ENCODE measurements around the gene WIZ.
"Not testable (repeated sequence)": the region's sequence is repeated elsewhere in the genome, so short reads cannot be mapped to it uniquely, and the experiment has no call there.

The WIZ gene

DNA sequence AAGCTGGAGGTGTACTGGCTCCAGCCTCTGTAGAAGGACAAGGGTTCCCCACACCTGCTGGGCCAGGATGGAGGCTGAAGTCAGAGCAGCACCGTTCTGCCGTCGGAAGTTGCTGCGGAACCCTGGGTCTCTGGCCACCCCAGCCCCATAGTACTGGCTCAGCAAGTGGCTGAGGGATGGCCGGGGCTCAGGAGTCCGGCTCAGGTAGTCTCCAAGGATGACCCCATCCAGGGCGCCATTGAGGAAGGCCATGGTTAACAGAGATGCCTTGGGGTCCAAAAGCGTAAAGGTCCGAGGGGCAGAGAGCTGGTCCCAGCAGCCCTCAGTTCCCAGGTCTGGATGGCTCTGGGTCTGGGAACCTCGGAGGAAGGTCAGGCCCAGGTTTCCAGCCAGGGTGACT lies 25.9 kb upstream of the WIZ start:
- Histone ChIP-seq H3K27me3 (replicated peaks) (no peaks in the 10 kb centered on the region), H3K36me3 (replicated peaks) (no peaks in the 10 kb centered on the region), H3K4me3 (ENCODE audit: low read depth, low read length) (no peak overlapping the region), H3K27ac (no peak overlapping the region)
- in situ Hi-C loops (cut with HindIII; ENCODE audit: low pct_ligation_motif_present, low sequenced_read_pairs): no loop called here
- TF ChIP-seq, protein P1, sequence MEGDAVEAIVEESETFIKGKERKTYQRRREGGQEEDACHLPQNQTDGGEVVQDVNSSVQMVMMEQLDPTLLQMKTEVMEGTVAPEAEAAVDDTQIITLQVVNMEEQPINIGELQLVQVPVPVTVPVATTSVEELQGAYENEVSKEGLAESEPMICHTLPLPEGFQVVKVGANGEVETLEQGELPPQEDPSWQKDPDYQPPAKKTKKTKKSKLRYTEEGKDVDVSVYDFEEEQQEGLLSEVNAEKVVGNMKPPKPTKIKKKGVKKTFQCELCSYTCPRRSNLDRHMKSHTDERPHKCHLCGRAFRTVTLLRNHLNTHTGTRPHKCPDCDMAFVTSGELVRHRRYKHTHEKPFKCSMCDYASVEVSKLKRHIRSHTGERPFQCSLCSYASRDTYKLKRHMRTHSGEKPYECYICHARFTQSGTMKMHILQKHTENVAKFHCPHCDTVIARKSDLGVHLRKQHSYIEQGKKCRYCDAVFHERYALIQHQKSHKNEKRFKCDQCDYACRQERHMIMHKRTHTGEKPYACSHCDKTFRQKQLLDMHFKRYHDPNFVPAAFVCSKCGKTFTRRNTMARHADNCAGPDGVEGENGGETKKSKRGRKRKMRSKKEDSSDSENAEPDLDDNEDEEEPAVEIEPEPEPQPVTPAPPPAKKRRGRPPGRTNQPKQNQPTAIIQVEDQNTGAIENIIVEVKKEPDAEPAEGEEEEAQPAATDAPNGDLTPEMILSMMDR (IDR thresholded peaks at IDR 0.05; ENCODE audit: low read depth, low read length, missing control alignments): no peak
- DNase-seq: no peak

DNA sequence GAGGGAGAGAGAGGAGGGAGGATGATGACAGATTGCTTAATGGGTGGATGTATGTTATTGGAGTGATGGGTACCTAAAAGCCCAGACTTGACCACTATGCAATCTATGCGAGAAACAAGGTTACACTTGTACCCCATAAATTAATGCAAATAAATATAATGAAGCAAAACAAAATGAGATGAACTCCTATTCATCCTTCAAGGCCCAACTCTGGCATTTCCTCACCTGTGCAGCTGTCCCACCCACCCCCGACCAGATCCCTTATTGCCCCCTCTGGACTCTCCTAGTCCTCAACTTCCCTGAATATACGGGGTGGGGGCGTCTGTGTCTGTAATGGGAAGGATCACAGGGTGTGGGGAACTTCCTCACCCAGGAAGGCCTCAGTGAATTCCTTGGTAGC lies 25.4 kb upstream of the WIZ start:
- in situ Hi-C loops (cut with HindIII; ENCODE audit: low pct_ligation_motif_present, low sequenced_read_pairs): no loop called here
- H3K27ac ChIP-seq: no peak overlapping the region

DNA sequence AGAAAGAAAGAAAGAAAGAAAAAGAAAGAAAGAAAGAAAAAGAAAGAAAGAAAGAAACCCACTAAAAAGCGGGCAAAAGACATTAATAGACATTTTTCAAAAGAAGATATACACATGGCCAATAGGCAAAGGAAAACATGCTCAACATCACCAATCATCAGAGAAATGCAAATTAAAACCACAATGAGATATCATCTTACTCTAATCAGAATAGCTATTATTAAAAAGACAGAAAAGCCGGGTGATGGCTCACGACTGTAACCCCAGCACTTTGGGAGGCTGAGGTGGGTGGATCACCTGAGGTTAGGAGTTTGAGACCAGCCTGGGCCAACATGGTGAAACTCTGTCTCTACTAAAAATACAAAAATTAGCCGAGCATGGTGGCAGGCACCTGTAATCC lies 24.1 kb upstream of the WIZ start:
- DNase-seq; in situ Hi-C loops (cut with HindIII; ENCODE audit: low pct_ligation_motif_present, low sequenced_read_pairs); H3K4me3 ChIP-seq (ENCODE audit: low read depth, low read length); H3K36me3 ChIP-seq (replicated peaks); H3K27me3 ChIP-seq (replicated peaks); H3K27ac ChIP-seq: not testable (repeated sequence)

More for the DNA sequence above, 25.4 kb upstream of the WIZ start:
- H3K27me3 ChIP-seq (replicated peaks): no peaks in the 10 kb centered on the region
- TF ChIP-seq, protein P1 (IDR thresholded peaks at IDR 0.05; ENCODE audit: low read depth, low read length, missing control alignments): no peak
- no peak overlapping the region for H3K4me3 ChIP-seq (ENCODE audit: low read depth, low read length)
- DNase-seq: no peak
- H3K36me3 ChIP-seq (replicated peaks): no peaks in the 10 kb centered on the region

DNA sequence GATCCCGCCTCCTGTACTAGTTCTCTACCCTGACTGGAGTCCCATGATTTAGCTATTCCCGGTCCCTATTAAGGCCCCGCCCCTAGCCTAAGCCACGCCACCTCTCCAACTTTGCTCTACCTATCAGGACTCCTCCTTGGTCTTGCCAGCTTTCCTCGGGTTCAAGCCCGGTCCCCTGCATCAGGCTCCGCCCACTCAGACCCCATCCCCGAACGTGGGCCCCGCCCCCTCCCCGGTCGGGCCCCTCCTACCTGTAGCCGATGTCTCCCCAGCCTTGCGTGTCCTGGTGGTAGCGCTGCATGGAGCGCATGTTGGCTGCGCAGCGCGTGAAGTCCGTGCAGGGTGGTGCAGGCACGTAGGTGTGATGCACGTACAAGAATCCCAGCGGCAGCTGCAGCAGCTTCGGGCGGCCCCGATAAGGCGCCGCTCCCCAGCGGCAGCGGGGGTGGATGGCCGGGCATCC lies 21.9 kb upstream of the WIZ start:
- peaks cover 9% of the 10 kb centered on the region for H3K27me3 ChIP-seq (replicated peaks)
- DNase-seq: no peak
- no peak overlapping the region for H3K4me3 ChIP-seq (ENCODE audit: low read depth, low read length)
- H3K36me3 ChIP-seq (replicated peaks): no peaks in the 10 kb centered on the region
- in situ Hi-C loops (cut with HindIII; ENCODE audit: low pct_ligation_motif_present, low sequenced_read_pairs): no loop called here
- H3K27ac ChIP-seq: no peak overlapping the region
- TF ChIP-seq, protein P1 (IDR thresholded peaks at IDR 0.05; ENCODE audit: low read depth, low read length, missing control alignments): no peak

DNA sequence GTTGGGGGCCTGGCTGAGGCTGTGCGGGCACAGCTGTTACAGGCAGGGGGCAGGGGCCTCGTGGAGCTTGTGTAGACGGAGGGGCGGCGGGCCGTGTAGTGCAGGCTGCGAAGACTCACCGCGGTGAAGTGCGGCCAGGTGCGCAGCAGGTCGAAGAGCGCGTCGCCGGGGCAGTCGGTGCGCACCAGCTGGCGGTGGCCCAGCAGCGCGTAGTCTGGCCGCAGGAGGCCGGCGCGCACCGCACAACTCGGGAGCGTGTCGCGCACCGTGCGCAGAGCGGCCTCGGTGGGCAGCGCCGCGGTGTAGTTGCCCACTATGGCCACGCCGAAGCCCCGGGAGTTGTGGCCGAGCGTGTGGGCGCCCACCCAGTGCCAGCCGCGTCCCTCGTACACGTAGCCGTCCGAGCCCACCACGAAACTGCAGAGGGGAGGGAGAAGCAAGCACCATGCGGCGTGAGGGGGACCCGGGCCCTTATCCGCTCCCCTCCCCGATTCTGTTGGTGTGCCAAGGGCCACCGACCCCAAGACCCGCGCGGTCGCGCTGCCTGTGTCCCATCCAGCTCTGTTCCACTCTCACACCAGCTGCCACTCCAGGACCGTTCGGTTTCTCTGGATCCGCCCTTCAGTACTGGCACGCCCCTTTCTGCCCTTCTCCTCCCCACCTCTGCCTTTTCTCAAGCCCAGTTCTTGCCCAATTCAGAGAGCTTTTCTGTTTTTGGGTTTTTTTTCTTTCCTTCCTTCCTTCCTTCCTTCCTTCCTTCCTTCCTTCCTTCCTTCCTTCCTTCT lies 19.9 kb upstream of the WIZ start:
- DNase-seq: no peak
- Histone ChIP-seq H3K27me3 (replicated peaks) (peaks cover 9% of the 10 kb centered on the region), H3K4me3 (ENCODE audit: low read depth, low read length) (peak overlapping the region; percentile 22), H3K36me3 (replicated peaks) (no peaks in the 10 kb centered on the region), H3K27ac (no peak overlapping the region)
- TF ChIP-seq, protein P1 (IDR thresholded peaks at IDR 0.05; ENCODE audit: low read depth, low read length, missing control alignments): no peak
- in situ Hi-C loops (cut with HindIII; ENCODE audit: low pct_ligation_motif_present, low sequenced_read_pairs): no loop called here

DNA sequence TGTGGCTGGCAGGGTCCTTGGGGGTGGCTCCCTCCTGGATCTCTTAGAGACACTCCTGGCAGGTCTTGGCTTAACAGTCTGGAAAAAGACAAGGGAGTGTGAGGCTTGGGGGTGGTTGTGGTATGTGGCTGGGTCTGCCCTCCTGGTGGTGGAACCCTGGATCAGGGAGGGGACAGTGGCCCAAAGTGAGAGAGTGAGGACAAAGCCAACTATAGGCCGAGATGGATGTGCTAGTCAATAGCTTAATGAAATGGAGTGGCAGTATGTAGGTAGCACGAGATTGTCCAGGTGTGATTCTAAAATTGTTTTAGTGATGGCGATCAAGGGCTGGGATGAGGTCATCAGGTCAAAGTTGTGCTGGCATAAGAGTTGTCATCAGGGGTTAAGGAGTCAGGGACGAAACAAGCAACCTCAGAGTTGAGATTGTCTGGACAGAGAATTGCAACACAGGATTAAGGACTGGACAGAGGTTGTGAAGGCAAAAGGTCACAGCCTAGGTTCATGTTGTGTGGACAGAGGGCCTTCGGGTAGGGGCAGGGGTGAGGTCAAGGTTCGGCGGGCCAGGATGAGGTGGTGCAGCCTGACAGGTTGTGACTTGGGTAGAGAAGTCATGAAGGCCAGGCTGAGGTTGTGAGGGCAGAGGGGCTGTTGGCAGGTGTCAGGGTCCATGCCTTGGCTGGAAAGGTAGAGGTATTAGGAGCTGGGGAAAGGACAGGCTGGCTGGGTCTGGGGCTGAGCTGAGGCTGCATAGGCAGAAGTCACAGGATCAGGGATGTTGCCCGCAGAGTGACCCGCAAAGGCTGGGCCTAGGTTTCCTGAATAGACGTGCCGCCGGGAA lies 19.1 kb upstream of the WIZ start:
- Histone ChIP-seq H3K27ac (no peak overlapping the region), H3K36me3 (replicated peaks) (no peaks in the 10 kb centered on the region), H3K27me3 (replicated peaks) (peaks cover 9% of the 10 kb centered on the region), H3K4me3 (ENCODE audit: low read depth, low read length) (no peak overlapping the region)
- TF ChIP-seq, protein P1 (IDR thresholded peaks at IDR 0.05; ENCODE audit: low read depth, low read length, missing control alignments): no peak
- in situ Hi-C loops (cut with HindIII; ENCODE audit: low pct_ligation_motif_present, low sequenced_read_pairs): no loop called here
- no peak for DNase-seq

Data from brain microvascular endothelial cell (primary cell).